Activated CD8-positive, alpha-beta T cell treated with anti-CD3 and anti-CD28 coated beads, Interleukin-2, amount 10 ng/mL, durations not matched to agents 7 days and 5 days (primary cell): Measurements from ENCODE around the gene CST11. TPM values are rescaled to one million over a fixed set of nuclear protein-coding genes. Genes with fewer than 3 reads are reported as not detected.

Source experiments
- ATAC-seq: fragments of 150-1000 bp; cut with Tn5 transposase; one replicate; pipeline ENCODE4 v1.10.0; 2021; ENCODE audit warnings: moderate library complexity
- CTCF ChIA-PET: fragments of 350-600 bp; sonication (Branson Sonifier 250); formaldehyde crosslinking; loops from one replicate; lab custom pipeline; 2021; ENCODE audit warnings: antibody characterized with exemption; lab: Charles Lee
- POLR2A ChIA-PET: fragments of 350-600 bp; sonication (Branson Sonifier 250); formaldehyde crosslinking; loops from one replicate; lab custom pipeline; 2021; ENCODE audit warnings: antibody characterized with exemption; lab: Charles Lee
- DNase-seq: peaks from one replicate; pipeline ENCODE4 v3.0.0-alpha.2; 2020
- H3K27ac Mint-ChIP-seq: one replicate; pipeline ENCODE4 v1.8.0; 2021; ENCODE audit warnings: mild to moderate bottlenecking, mixed read lengths
- H3K27me3 Mint-ChIP-seq: one replicate; pipeline ENCODE4 v1.8.0; 2021; ENCODE audit warnings: low read depth, mixed read lengths
- H3K36me3 Mint-ChIP-seq: one replicate; pipeline ENCODE4 v1.8.0; 2021; ENCODE audit warnings: low read depth, mixed read lengths
- H3K4me1 Mint-ChIP-seq: one replicate; pipeline ENCODE4 v1.8.0; 2021; ENCODE audit warnings: low read depth, mixed read lengths
- H3K4me3 Mint-ChIP-seq: one replicate; pipeline ENCODE4 v1.8.0; 2021; ENCODE audit warnings: mild to moderate bottlenecking, mixed read lengths
- H3K9me3 Mint-ChIP-seq: one replicate; pipeline ENCODE4 v1.8.0; 2022; ENCODE audit warnings: mixed read lengths; ENCODE audit not compliant: insufficient read depth
- total RNA-seq, 2 experiments: library from RNA; stranded (reverse); gene quantifications; one replicate each; pipeline ENCODE4 v1.2.3, GENCODE V29; 2021

Gene CST11
- total RNA-seq, 2 experiments from 2014 or later = not detected

DNA sequence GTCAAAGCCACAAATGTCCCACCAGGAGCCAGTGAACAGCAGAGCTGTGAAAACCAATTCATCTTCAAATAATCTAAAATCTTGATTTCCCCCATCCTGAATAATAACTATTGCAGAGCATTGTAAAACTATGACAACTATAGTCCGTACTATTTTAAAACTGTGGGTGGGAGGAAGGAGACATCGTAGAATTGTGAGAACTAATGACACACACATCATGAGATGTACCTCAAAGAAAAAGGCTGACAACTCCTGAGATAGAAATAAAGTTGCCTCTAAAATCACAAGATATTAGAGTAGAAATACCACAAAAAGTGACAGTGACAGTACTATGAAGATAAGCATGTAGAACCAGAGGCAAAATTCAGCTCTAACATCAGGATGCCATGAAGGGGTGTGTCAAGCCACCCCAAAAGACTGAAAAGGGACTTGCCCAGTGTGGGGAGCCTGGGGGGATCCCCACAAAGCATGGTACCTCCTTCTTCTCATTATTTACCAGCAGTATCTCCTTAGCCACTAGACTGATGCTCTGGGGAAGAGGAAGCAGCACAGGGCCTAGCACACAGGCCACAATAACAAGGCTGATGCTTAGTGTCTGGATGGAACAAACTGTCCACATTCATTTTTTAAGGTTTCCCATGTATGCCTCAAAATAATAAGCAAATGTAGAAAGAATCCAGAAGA lies 44.8 kb downstream of the CST11 start:
- CTCF ChIA-PET = interaction anchor here (1.5 to 2.7 kb wide), 3 partner anchors 10 to 58 kb away, joined by 7 to 11 read pairs (median 8); partner anchors contain the start of gene NXT1
- H3K4me3 Mint-ChIP-seq = no peak overlapping the region
- H3K36me3 Mint-ChIP-seq = peaks cover 17% of the 10 kb centered on the region
- no peak overlapping the region for H3K27ac Mint-ChIP-seq
- H3K9me3 Mint-ChIP-seq = no peaks in the 10 kb centered on the region
- DNase-seq (no peak), ATAC-seq (peak; percentile 69)
- H3K27me3 Mint-ChIP-seq = no peaks in the 10 kb centered on the region
- POLR2A ChIA-PET = interaction anchor here (1.0 kb wide), 1 partner anchor 10 kb away, joined by 3 read pairs; no protein-coding TSS in a partner anchor
- H3K4me1 Mint-ChIP-seq = peaks cover 27% of the 10 kb centered on the region

DNA sequence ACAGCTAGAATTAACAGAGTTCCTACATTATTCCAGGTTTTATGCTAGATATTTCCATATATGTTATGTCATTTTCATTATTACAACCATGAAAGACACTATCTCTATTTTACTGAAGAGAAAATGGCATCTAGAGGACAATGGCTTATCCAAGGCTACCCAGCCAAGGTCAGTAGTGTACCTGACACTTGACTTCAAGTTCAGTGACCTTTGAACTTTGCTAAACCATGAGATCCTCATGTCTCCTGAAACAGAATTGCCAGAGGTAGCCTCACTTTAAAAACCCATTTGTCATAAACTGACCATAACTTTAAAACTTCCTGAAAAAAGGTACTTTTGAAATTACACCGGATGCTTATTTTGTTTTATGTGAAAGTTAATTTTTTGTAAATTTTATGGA lies 45.8 kb downstream of the CST11 start:
- ChIA-PET CTCF (interaction anchor here (1.2 to 2.7 kb wide), 4 partner anchors 11 to 57 kb away, joined by 4 to 11 read pairs (median 8); partner anchors contain the start of gene NXT1), POLR2A (interaction anchor here (0.8 kb wide), 1 partner anchor 14 kb away, joined by 3 read pairs; the partner anchor contains the start of gene NAPB)
- Mint-ChIP-seq H3K4me1 (peaks cover 27% of the 10 kb centered on the region), H3K27me3 (no peaks in the 10 kb centered on the region), H3K36me3 (peaks cover 23% of the 10 kb centered on the region), H3K4me3 (no peak overlapping the region), H3K27ac (no peak overlapping the region), H3K9me3 (no peaks in the 10 kb centered on the region)
- no peak for ATAC-seq
- no peak for DNase-seq

DNA sequence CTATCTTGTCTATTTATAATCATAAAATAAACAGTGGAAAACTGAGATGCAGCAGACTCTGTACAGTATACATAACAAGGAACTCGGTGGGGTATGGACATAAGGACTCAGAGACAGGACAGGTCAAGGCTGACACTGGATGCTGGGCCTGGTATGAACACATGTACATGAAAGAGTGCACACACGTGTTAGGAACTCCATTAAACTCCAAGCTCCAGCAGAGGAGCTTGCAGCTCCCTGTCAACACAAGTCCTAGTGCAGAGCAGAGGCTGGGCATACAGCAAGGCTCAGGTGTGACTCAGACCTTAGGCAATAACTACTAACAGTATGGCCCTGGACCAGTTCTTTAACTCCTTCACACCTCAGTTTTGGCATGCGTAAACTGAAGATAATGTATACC lies 48.5 kb downstream of the CST11 start:
- Mint-ChIP-seq H3K27ac (no peak overlapping the region), H3K9me3 (no peaks in the 10 kb centered on the region), H3K4me3 (no peak overlapping the region), H3K36me3 (peaks cover 40% of the 10 kb centered on the region), H3K4me1 (peaks cover 48% of the 10 kb centered on the region), H3K27me3 (no peaks in the 10 kb centered on the region)
- DNase-seq (no peak), ATAC-seq (no peak)
- CTCF ChIA-PET = interaction anchor here (1.3 to 2.4 kb wide), 4 partner anchors 11 to 43 kb away, joined by 4 to 8 read pairs (median 5); no protein-coding TSS in a partner anchor
- POLR2A ChIA-PET = no interaction called here

DNA sequence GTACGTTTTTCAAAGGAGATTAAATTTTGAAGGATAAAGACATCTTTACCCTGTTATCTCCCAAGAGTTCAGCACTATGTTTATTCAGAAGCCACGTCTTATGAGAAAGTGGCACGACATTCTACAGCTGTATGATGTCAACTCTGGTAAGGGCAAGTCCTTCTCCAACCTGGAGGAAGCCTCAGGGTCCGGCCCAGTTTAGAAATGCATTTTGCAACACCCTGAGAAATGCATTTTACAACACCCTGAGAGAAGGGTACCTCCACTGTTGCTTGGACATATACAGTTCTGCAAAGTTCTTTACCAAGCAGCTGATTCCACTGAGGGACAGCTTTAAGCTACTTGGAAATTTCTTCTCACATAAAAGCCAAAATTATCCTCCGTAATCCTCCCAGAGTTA lies 48.9 kb downstream of the CST11 start:
- Mint-ChIP-seq H3K4me1 (peaks cover 51% of the 10 kb centered on the region), H3K36me3 (peaks cover 44% of the 10 kb centered on the region), H3K27me3 (no peaks in the 10 kb centered on the region), H3K4me3 (no peak overlapping the region), H3K27ac (no peak overlapping the region), H3K9me3 (no peaks in the 10 kb centered on the region)
- DNase-seq (no peak), ATAC-seq (no peak)
- POLR2A ChIA-PET = no interaction called here
- CTCF ChIA-PET = interaction anchor here (1.0 to 2.4 kb wide), 5 partner anchors 12 to 43 kb away, joined by 3 to 8 read pairs (median 4); partner anchors contain the start of gene NAPB

DNA sequence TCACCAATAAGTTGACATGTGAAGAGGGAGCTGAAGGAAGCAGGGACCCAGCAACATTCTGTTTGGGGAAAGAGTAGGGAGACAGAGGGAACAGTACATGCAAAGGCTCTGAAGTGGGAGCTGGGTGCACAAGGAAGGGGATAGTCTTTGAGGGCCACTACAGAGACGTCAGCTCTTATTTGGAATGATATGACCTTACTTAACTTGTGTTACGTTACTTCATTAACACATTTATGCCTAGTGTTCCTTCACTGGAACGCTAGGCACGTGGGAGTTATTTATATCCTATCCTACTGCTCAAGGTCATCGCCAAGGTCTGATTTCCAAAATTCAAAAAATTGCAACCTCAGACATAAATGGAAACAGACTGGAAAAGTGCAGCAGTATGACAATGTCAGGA lies 51.6 kb downstream of the CST11 start:
- no peaks in the 10 kb centered on the region for H3K9me3 Mint-ChIP-seq
- ChIA-PET CTCF (interaction anchor here (1.0 to 2.2 kb wide), 5 partner anchors 18 to 51 kb away, joined by 3 to 15 read pairs (median 4); partner anchors contain the start of genes NAPB and NXT1), POLR2A (interaction anchor here (0.9 to 2.5 kb wide), 2 partner anchors 15 to 17 kb away, joined by 3 to 9 read pairs; no protein-coding TSS in a partner anchor)
- no peak for ATAC-seq
- DNase-seq = no peak
- no peaks in the 10 kb centered on the region for H3K27me3 Mint-ChIP-seq
- peak overlapping the region; percentile 39 for H3K27ac Mint-ChIP-seq
- H3K36me3 Mint-ChIP-seq = peaks cover 48% of the 10 kb centered on the region
- H3K4me1 Mint-ChIP-seq = peaks cover 52% of the 10 kb centered on the region
- H3K4me3 Mint-ChIP-seq = no peak overlapping the region

Other genes starting within 250 kb of the CST11 start
- 10 to 100 TPM; 34.8 to 35.5 TPM for gene NXT1, start 102.1 kb downstream of the CST11 start, total RNA-seq
- 10 to 100 TPM; 11.1 to 15.8 TPM for gene GZF1, start 90.7 kb downstream of the CST11 start, total RNA-seq
- 10 to 100 TPM; 15.6 to 18.7 TPM for gene NAPB, start 31.4 kb downstream of the CST11 start, total RNA-seq
- gene CSTL1, start 13.2 kb downstream of the CST11 start, total RNA-seq = not detected
- not detected for gene CST8, start 38.2 kb upstream of the CST11 start, total RNA-seq
- gene CST9L, start 115.6 kb upstream of the CST11 start, total RNA-seq = not detected
- not detected for gene CST9, start 153.0 kb upstream of the CST11 start, total RNA-seq
- gene CST3, start 185.1 kb upstream of the CST11 start, total RNA-seq = under 1 TPM; 0.47 to 0.50 TPM
- not detected for gene CST4, start 236.2 kb upstream of the CST11 start, total RNA-seq